ENCODE results near the gene COLEC11. TPM values are rescaled to one million over a fixed set of nuclear protein-coding genes. Genes with fewer than 3 reads are reported as not detected.
"Not testable (repeated sequence)": the region's sequence is repeated elsewhere in the genome, so short reads cannot be mapped to it uniquely, and the experiment has no call there.

COLEC11 gene
- polyA plus RNA-seq, 4 donors = 1.0 to 4.5 (median 2.3) TPM

GRCh38 chr2:3635975-3636327 lies 41.0 kb downstream of the COLEC11 start:
- DNase-seq (ENCODE audit: low read depth in 4 of 4, low spot score in 2 of 4) = not testable (repeated sequence)

DNA sequence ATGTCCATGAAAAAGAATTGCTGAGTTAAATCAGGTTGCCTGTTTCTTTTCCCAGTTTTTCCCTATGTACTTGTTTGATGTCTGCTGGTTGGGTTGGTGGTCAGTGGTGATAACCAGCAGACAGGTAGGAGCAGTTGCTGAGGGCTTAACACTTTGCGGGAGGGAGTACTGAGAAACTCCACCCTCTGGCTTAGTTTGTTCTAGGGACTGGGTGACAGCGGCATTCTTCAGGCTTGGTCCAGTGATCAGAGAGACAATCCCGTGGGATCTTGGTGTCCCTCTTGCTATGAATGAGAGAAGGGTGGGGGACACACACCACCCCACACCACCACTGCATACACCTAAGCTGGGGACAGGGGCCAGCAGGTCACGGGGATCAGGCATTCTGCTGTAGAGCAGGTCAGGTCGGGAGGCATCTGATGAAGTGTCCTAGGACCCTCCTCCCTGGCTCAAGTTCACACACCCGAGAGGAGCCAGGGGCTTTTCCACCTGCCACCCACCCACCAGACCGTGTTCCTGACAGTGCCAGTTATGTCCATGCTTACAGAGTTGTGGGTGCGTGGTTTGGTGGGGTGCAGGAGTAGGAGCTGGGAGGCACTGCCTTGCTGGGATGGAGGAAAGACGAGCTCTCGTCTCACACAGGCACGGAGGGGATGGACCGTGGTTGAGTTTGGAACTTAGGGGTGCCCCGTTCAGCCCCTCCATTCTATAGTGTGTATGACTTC lies 41.8 kb downstream of the COLEC11 start:
- DNase-seq (ENCODE audit: low read depth in 4 of 4, low spot score in 2 of 4) = no peak

- no peak for DNase-seq (ENCODE audit: low read depth in 4 of 4, low spot score in 2 of 4)
Measured at GRCh38 chr2:3637311-3637675, 42.4 kb downstream of the COLEC11 start.

- no peak for DNase-seq (ENCODE audit: low read depth in 4 of 4, low spot score in 2 of 4)
Measured at GRCh38 chr2:3637692-3638455, 43.0 kb downstream of the COLEC11 start.

DNA sequence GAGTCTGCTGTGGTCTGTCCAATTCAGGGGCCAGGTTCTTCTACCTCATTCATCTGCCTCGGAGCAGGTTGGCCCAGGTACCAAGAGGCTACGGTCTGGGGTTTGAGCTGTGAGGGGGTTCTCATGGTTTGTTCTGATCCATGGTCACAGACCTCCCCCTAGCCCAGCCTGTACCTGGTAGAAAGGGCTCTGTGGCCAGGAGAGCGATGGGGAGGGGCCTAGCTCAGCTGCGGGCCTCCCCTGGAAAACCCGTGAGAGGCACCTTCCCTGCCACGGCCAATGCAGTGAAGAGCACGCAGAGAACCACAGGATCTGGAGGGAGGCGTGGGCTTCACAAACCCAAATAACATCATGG lies 43.5 kb downstream of the COLEC11 start:
- DNase-seq (ENCODE audit: low read depth in 4 of 4, low spot score in 2 of 4) = no peak

DNA sequence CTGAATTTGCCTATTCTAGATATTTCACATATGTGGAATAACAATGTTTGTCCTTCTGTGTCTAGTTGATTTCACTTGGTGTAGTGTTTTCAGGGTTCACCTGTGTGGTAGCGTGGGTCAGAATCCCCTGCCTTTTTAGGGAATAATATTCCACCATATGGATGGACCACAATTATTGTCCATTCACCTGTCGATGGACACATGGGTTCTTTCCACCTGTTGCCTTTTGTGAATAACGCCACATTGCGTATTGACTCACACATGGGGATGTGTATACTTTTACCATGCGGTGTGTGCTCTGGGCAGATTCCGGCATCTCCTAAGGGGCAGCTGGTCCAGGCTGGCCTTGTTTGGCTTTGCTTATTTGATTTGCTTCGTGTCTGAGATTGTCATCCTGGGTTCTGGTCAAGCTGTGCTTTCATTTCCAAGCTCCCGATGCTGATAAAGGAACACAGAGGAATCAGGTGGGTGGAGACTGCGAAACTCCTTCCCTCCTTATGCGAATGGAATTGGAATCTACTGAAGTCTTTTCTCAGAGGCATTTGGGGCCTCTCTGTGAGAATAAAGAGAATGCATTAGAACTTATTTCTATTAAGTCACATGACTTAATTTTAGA lies 44.2 kb downstream of the COLEC11 start:
- DNase-seq (ENCODE audit: low read depth in 4 of 4, low spot score in 2 of 4) = no peak

- no peak for DNase-seq (ENCODE audit: low read depth in 4 of 4, low spot score in 2 of 4)
Measured at GRCh38 chr2:3639653-3640052, 44.7 kb downstream of the COLEC11 start.

DNA sequence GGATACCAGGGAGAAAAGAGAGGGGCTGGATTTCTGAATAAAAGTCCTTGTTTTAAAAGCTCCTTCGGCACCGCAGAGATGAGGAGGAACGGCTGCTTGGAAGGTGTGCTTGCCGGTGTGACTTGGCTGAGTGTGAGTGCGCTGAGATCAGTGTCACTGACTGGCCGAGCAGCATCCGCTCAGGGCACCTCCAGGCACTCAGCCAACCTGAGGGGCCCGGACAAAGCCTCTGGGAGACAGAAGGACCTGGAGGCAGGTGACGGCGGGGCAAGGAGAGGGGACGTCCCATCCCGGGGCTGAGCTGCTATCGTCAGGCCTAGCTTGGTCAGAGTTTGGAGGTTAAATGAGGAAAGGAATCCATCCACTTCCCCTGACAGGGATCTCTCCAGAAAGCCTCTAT lies 46.3 kb downstream of the COLEC11 start:
- no peak for DNase-seq (ENCODE audit: low read depth in 4 of 4, low spot score in 2 of 4)

DNA sequence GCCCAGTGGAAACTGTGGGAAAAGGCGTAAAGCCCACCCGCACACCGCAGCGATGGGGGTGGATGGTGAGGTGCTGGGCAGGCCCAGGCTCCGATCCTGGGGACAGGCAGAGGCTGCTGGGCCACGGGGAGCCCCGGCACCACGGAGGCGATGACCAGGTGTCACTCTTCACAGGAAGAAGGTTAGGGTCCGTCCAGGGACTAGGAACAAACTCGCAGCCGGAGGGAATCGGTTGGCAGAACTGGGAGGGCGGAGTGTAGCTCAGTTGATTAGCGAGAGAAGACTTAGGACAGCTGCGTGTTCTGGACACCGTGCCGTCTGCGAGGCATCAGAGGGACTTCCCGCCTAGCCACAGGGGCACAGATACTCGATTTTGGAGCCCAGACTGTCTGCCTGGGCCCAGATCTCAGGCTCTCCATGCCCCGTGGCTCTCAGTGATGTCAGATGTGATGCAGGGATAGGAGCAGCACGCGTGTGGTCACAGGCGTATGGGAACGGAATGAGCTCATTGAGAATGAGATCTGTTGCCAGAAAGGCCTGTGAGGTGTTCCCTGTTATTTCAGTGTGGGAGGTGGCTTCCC lies 47.0 kb downstream of the COLEC11 start:
- no peak for DNase-seq (ENCODE audit: low read depth in 4 of 4, low spot score in 2 of 4)

DNA sequence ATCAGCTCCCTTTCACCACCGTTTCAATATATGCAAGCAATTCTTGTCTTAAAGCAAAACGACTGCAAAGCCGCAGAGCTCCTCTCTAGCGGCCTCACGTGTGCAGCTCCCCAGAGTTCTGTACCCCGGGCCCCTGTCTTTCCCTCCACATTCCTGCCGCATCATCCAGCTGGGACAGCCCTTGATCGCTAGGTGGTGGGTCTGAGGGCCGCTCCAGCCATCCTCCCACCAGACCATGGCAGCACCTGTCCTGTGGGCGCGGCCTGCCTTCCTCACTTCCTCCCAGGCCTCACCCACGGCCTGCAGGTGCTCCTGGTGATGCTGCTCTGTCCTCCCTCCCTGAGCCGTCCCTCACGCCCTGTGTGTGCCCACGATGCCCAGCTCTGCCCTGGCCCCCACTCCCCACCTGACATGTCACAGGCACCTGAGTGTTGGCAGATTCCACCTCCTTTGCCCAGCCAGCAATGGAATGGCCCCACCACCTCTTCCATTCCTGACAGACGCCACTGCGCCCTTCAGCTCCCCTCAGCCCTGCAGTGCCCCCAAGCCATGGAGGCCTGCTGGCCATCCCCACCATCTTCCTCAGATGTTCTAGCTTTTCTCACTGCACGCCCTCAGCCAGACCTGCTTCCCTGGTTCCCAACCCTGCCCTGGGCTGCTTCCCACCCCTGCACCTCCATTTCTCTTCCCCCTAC lies 47.8 kb downstream of the COLEC11 start:
- DNase-seq (ENCODE audit: low read depth in 4 of 4, low spot score in 2 of 4) = no peak

- no peak for DNase-seq (ENCODE audit: low read depth in 4 of 4, low spot score in 2 of 4)
Measured at GRCh38 chr2:3643371-3644245, 48.7 kb downstream of the COLEC11 start.

DNA sequence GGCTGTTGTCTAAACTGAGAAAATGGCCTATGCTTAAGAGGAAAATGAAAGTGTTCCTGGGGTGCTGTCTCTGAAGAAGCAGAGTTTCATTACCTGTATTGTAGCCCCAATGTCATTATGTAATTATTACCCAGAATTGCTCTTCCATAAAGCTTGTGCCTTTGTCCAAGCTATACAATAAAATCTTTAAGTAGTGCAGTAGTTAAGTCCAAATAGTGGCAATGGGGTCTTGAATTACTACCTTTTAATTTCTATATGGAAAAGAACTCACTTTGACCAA lies 49.3 kb downstream of the COLEC11 start:
- DNase-seq (ENCODE audit: low read depth in 4 of 4, low spot score in 2 of 4) = no peak

DNA sequence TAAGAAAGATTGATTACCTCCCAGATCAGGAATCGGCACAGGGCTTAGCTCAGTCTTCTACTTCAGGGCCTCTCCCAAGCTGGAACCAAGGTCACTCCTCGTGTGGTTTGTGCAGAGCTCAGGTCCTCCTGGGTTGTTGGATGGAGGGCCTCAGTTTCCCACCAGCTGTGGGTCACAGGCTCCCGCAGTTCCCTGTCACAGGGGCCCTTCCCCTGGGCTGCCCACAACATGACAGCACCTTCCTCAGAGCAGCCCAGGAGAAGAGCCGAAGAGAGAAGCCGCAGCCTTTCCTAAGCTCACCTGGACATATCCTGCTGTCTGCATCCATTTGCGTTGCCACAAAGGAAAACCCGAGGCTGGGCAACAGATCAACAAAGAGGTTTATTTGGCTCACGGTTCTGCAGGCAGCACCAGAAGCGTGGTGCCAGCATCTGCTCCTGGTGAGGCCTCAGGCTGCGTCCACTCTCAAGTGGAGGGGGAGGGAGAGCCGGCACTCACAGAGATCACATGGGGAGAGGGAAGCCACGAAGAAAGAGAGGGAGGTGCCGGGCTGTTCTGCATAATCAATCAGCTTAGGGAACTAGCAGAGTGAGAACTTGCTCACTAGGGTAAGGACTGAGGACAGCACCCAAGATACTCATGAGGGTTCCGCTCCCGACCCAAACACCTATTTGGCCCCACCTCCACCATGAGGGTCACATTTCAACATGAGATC lies 50.1 kb downstream of the COLEC11 start:
- no peak for DNase-seq (ENCODE audit: low read depth in 4 of 4, low spot score in 2 of 4)

GRCh38 chr2:3645745-3646389 lies 51.0 kb downstream of the COLEC11 start:
- no peak for DNase-seq (ENCODE audit: low read depth in 4 of 4, low spot score in 2 of 4)

DNA sequence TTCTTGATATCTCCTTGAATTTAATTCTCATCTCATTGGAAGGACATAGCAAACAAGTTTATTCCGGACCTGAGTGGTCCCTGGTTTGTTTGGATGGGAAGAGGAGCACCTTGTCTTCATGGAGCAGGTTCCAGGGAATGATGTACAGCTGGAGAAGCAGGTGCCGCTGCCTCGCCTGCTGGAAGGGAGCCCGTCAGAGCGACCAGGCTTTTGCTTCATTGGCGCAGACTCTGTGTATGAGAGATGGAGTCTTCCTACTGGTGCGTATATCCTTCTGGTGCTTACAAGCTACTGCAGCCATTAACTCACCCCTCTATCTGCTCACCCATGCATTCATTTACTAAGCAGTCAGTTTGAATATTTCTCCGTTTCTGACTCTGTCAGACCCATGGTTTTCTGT lies 51.5 kb downstream of the COLEC11 start:
- no peak for DNase-seq (ENCODE audit: low read depth in 4 of 4, low spot score in 2 of 4)

GRCh38 chr2:3647246-3647645 lies 52.3 kb downstream of the COLEC11 start:
- DNase-seq (ENCODE audit: low read depth in 4 of 4, low spot score in 2 of 4) = no peak

DNA sequence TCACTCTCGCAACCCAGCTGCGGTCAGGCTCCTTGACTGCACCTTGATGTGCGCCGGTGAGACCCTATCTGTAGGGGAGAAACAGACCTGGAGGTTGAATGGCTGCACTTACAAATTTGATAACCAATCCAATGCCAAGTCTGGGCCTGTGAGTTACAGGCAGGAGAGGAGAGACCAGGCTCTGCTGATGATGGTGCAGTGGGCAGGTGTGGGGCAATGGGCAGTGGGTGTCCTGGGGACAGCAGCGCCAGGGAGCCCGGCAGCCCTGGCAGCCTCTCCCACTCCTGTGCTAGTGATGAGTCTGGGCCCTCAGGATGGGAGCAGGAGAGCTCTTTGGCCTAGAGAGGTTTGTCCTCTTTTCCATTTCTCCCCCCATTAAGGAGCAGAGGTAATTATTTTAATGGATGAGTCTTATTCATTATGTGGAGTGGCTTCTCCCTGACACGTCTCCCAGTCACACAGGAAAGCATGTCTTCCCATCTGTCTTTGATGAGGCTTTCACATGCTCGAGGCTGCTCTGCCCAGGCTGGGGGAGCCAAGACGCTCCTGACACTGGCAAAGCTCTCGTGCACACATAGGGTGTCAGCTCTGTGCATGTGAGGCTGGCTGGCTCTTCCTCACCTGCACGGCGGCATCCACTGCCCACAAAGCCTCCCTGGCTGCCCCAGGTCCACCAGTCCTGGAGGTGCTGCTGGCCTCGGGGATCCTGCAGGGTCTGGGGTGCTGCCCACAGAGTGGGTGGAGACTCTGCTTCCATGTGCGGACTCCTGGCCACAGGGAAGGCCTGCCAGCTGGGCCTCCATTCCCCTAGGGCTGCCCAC lies 53.1 kb downstream of the COLEC11 start:
- DNase-seq (ENCODE audit: low read depth in 4 of 4, low spot score in 2 of 4) = no peak

DNA sequence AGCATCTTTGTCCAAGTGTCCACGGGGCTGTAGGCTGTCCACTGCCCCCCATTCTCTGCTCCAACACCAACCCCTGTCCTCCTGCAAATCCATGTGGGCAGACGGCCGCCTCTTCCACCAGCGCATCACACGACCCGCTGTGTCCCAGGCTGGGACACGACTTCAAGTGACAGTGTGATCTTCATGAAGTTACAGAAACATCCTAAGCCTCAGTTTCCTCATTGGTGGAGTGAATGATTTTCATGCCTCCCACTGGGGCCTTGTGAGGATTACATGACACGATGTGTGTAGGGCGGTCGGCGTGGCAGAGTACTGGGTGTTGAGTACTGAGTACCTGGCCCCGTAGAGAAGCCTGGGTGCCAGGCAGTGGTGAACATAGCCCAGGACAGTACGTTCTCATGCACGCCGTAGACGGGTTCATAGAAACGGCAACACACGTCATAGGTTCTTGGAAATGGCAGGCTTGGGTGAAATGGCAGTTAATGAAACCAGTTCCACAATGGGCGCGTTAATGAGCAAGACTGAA lies 53.8 kb downstream of the COLEC11 start:
- no peak for DNase-seq (ENCODE audit: low read depth in 4 of 4, low spot score in 2 of 4)
